Keratinocyte (primary cell): ENCODE measurements around the gene VILL.

Experiments used
- EZH2 ChIP-seq: IDR thresholded peaks from one replicate; pipeline ENCODE4 v1.6.1; 2012; ENCODE audit warnings: inconsistent platforms, mild to moderate bottlenecking, low read length, moderate library complexity
- TF ChIP-seq, protein P1 (sequence below), 3 experiments: IDR thresholded peaks in 1 of 3; conservative IDR thresholded peaks in 1 of 3; optimal IDR thresholded peaks in 1 of 3; 2 replicates in 2 of 3; 3 replicates in 1 of 3; pipeline versions ENCODE3 to v1.5.1; 2011; ENCODE audit warnings: low read length in 3 of 3, mild to moderate bottlenecking in 3 of 3, moderate library complexity in 2 of 3, control low read depth in 1 of 3, inconsistent platforms in 1 of 3; ENCODE audit not compliant: insufficient read depth in 2 of 3; ENCODE audit errors: extremely low read depth in 1 of 3

- TF ChIP-seq, protein P1, sequence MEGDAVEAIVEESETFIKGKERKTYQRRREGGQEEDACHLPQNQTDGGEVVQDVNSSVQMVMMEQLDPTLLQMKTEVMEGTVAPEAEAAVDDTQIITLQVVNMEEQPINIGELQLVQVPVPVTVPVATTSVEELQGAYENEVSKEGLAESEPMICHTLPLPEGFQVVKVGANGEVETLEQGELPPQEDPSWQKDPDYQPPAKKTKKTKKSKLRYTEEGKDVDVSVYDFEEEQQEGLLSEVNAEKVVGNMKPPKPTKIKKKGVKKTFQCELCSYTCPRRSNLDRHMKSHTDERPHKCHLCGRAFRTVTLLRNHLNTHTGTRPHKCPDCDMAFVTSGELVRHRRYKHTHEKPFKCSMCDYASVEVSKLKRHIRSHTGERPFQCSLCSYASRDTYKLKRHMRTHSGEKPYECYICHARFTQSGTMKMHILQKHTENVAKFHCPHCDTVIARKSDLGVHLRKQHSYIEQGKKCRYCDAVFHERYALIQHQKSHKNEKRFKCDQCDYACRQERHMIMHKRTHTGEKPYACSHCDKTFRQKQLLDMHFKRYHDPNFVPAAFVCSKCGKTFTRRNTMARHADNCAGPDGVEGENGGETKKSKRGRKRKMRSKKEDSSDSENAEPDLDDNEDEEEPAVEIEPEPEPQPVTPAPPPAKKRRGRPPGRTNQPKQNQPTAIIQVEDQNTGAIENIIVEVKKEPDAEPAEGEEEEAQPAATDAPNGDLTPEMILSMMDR (optimal IDR thresholded peaks at IDR 0.05 in 1 of 3, IDR thresholded peaks at IDR 0.05 in 1 of 3, conservative IDR thresholded peaks at IDR 0.05 in 1 of 3; ENCODE audit: extremely low read depth in 1 of 3, insufficient read depth in 2 of 3, low read length in 3 of 3) = no peak
- no peak for TF ChIP-seq EZH2
Observed at GRCh38 chr3:37982331-37982730, 8.3 kb upstream of the VILL start.
